Adrenal gland (tissue), 5 donors: Measurements from ENCODE around the gene CGREF1.

Experiments
- CTCF ChIP-seq, 6 experiments: fragments of 450-650 bp in 4 of 6; fragments of 200-600 bp in 2 of 6; sonication (generic) in 1 of 6; IDR thresholded peaks; 1 replicate in 5 of 6; 2 replicates in 1 of 6; pipeline versions ENCODE4 v1.5.1 to v1.8.0; 2016 to 2021; ENCODE audit warnings: antibody characterized with exemption in 6 of 6, mild to moderate bottlenecking in 2 of 6, moderate library complexity in 1 of 6
- POLR2A ChIP-seq, 2 donors: fragments of 450-650 bp; IDR thresholded peaks; one replicate each; pipeline ENCODE4 v1.6.1; 2017; ENCODE audit warnings: antibody characterized with exemption in 2 of 2, mild to moderate bottlenecking in 2 of 2, moderate library complexity in 1 of 2
- donor health status: DM: no; HTN: no; CAD: no.

DNA sequence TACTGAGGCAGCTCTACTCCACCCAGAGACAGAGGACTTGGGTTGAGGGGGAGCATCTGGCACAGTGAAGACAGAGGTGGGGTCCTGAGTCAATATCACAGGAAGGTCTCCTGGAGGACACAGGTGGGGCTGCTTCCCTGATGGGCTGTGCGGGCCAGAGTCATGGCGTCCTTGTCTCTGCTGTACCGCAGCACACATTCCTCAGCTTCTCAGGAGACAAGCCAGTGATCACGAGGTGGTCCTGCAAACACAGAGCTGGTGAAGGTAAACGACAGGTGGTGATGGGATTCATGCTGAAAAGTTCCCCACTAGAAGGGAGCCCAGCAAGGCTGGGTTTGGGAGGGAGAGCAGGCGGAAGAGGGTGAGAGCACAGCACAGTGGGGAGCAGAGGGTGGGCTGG lies 39.5 kb upstream of the CGREF1 start:
- no peak for TF ChIP-seq CTCF (IDR thresholded peaks at IDR 0.05)
- no peak for TF ChIP-seq POLR2A (IDR thresholded peaks at IDR 0.05)
